Measurements from ENCODE around the gene C9orf50.
A peak's percentile ranks its signal among the peaks of the same experiment; 100 is the strongest.

Gene C9orf50

GRCh38 chr9:129667850-129668249 lies 46.9 kb upstream of the C9orf50 start:
- no peak overlapping the region for H2BK5ac ChIP-seq (ENCODE audit: low read length)
- H3K4ac ChIP-seq (ENCODE audit: low read length), result peak overlapping the region; percentile 10
- no peak for DNase-seq (ENCODE audit: low spot score)
- WGBS, 2 donors (ENCODE audit: extremely low coverage in 2 of 2, insufficient read length in 2 of 2, insufficient replicate concordance in 1 of 2), result no CpG with 5 or more reads among the region's 9 CpGs
- H3K9me3 ChIP-seq (replicated peaks in 1 of 2; ENCODE audit: control insufficient read depth in 2 of 2, insufficient read depth in 1 of 2, low read depth in 1 of 2, low read length in 2 of 2), result no peaks in the 10 kb centered on the region
- H3K18ac ChIP-seq (ENCODE audit: low read length), result peak overlapping the region; percentile 95
- H3K4me3 ChIP-seq (ENCODE audit: low read length in 2 of 2), result no peak overlapping the region
- no peak overlapping the region for H3K4me2 ChIP-seq (ENCODE audit: insufficient read depth, low read length, poor library complexity, severe bottlenecking)
- H3K36me3 ChIP-seq (replicated peaks in 1 of 2; ENCODE audit: control insufficient read depth in 2 of 2, insufficient read depth in 2 of 2, low read length in 2 of 2), result no peaks in the 10 kb centered on the region
- no peak overlapping the region for H3K9ac ChIP-seq (ENCODE audit: low read depth, low read length, poor library complexity)
- no peak overlapping the region for H2AFZ ChIP-seq (ENCODE audit: low read length)
- no peak overlapping the region for H3K23ac ChIP-seq (ENCODE audit: low read depth, low read length, poor library complexity)
- H3K4me1 ChIP-seq (ENCODE audit: control insufficient read depth in 2 of 2, insufficient read depth in 1 of 2, low read depth in 1 of 2, low read length in 2 of 2), result peaks cover 7 to 18% of the 10 kb centered on the region in 2 donors
- no peak overlapping the region for H3K27ac ChIP-seq (replicated peaks; ENCODE audit: low read length)
- peak overlapping the region; percentile 79 for H2AK5ac ChIP-seq (ENCODE audit: low read depth, low read length)
- H4K91ac ChIP-seq (ENCODE audit: low read depth, low read length, poor library complexity), result no peak overlapping the region
- no peaks in the 10 kb centered on the region for H3K79me1 ChIP-seq (ENCODE audit: low read depth, low read length)
- H2BK120ac ChIP-seq (ENCODE audit: low read depth, low read length), result peak overlapping the region; percentile 98
- peak overlapping the region; percentile 81 for H2BK12ac ChIP-seq (ENCODE audit: low read length)
- peaks cover 0 to 80% (median 24%) of the 10 kb centered on the region in 3 experiments for H3K27me3 ChIP-seq (ENCODE audit: control insufficient read depth in 3 of 3, insufficient read depth in 3 of 3, low read depth in 1 of 3, low read length in 3 of 3)
- peak overlapping the region; percentile 96 for H2BK15ac ChIP-seq (ENCODE audit: low read length)
- H3K14ac ChIP-seq (ENCODE audit: low read length), result peak overlapping the region; percentile 95
- H4K8ac ChIP-seq (ENCODE audit: low read depth, low read length), result no peak overlapping the region

GRCh38 chr9:129667378-129667777 lies 46.5 kb upstream of the C9orf50 start:
- H3K23ac ChIP-seq (ENCODE audit: low read depth, low read length, poor library complexity), result no peak overlapping the region
- H3K79me1 ChIP-seq (ENCODE audit: low read depth, low read length), result no peaks in the 10 kb centered on the region
- DNase-seq (ENCODE audit: low spot score), result no peak
- H2BK5ac ChIP-seq (ENCODE audit: low read length), result peak overlapping the region; percentile 61
- H3K36me3 ChIP-seq (replicated peaks in 1 of 2; ENCODE audit: control insufficient read depth in 2 of 2, insufficient read depth in 2 of 2, low read length in 2 of 2), result no peaks in the 10 kb centered on the region
- no peaks in the 10 kb centered on the region for H3K9me3 ChIP-seq (replicated peaks in 1 of 2; ENCODE audit: control insufficient read depth in 2 of 2, insufficient read depth in 1 of 2, low read depth in 1 of 2, low read length in 2 of 2)
- H2BK120ac ChIP-seq (ENCODE audit: low read depth, low read length), result peak overlapping the region; percentile 98
- H2BK15ac ChIP-seq (ENCODE audit: low read length), result peak overlapping the region; percentile 96
- H4K8ac ChIP-seq (ENCODE audit: low read depth, low read length), result no peak overlapping the region
- peak overlapping the region; percentile 63 for H3K14ac ChIP-seq (ENCODE audit: low read length)
- peak overlapping the region; percentile 86 for H3K9ac ChIP-seq (ENCODE audit: low read depth, low read length, poor library complexity)
- no peak overlapping the region for H3K4me2 ChIP-seq (ENCODE audit: insufficient read depth, low read length, poor library complexity, severe bottlenecking)
- WGBS, 2 donors (ENCODE audit: extremely low coverage in 2 of 2, insufficient read length in 2 of 2, insufficient replicate concordance in 1 of 2), result no CpG with 5 or more reads among the region's 11 CpGs
- peak overlapping the region; percentile 95 for H2BK12ac ChIP-seq (ENCODE audit: low read length)
- no peak overlapping the region for H3K4me3 ChIP-seq (ENCODE audit: low read length in 2 of 2)
- no peak overlapping the region for H4K91ac ChIP-seq (ENCODE audit: low read depth, low read length, poor library complexity)
- peak overlapping the region; percentile 99 for H2AK5ac ChIP-seq (ENCODE audit: low read depth, low read length)
- peaks cover 7 to 18% of the 10 kb centered on the region in 2 donors for H3K4me1 ChIP-seq (ENCODE audit: control insufficient read depth in 2 of 2, insufficient read depth in 1 of 2, low read depth in 1 of 2, low read length in 2 of 2)
- H3K18ac ChIP-seq (ENCODE audit: low read length), result peak overlapping the region; percentile 95
- peak overlapping the region; percentile 10 for H3K4ac ChIP-seq (ENCODE audit: low read length)
- no peak overlapping the region for H2AFZ ChIP-seq (ENCODE audit: low read length)
- H3K27me3 ChIP-seq (ENCODE audit: control insufficient read depth in 3 of 3, insufficient read depth in 3 of 3, low read depth in 1 of 3, low read length in 3 of 3), result peaks cover 0 to 80% (median 24%) of the 10 kb centered on the region in 3 experiments
- no peak overlapping the region for H3K27ac ChIP-seq (replicated peaks; ENCODE audit: low read length)

GRCh38 chr9:129666575-129666974 lies 45.7 kb upstream of the C9orf50 start:
- Histone ChIP-seq H3K14ac (ENCODE audit: low read length) (no peak overlapping the region), H3K23ac (ENCODE audit: low read depth, low read length, poor library complexity) (no peak overlapping the region), H3K36me3 (replicated peaks in 1 of 2; ENCODE audit: control insufficient read depth in 2 of 2, insufficient read depth in 2 of 2, low read length in 2 of 2) (no peaks in the 10 kb centered on the region), H2BK12ac (ENCODE audit: low read length) (no peak overlapping the region), H4K91ac (ENCODE audit: low read depth, low read length, poor library complexity) (no peak overlapping the region), H2AFZ (ENCODE audit: low read length) (peak overlapping the region; percentile 29), H2BK15ac (ENCODE audit: low read length) (peak overlapping the region; percentile 96), H3K9me3 (replicated peaks in 1 of 2; ENCODE audit: control insufficient read depth in 2 of 2, insufficient read depth in 1 of 2, low read depth in 1 of 2, low read length in 2 of 2) (no peaks in the 10 kb centered on the region), H3K27ac (replicated peaks; ENCODE audit: low read length) (peak overlapping the region; percentile 19), H2BK120ac (ENCODE audit: low read depth, low read length) (peak overlapping the region; percentile 97), H3K18ac (ENCODE audit: low read length) (peak overlapping the region; percentile 95), H3K27me3 (ENCODE audit: control insufficient read depth in 3 of 3, insufficient read depth in 3 of 3, low read depth in 1 of 3, low read length in 3 of 3) (peaks cover 0 to 75% (median 24%) of the 10 kb centered on the region in 3 experiments), H3K4me3 (ENCODE audit: low read length in 2 of 2) (no peak overlapping the region), H4K8ac (ENCODE audit: low read depth, low read length) (no peak overlapping the region), H3K79me1 (ENCODE audit: low read depth, low read length) (no peaks in the 10 kb centered on the region), H2AK5ac (ENCODE audit: low read depth, low read length) (peak overlapping the region; percentile 99), H2BK5ac (ENCODE audit: low read length) (no peak overlapping the region), H3K4ac (ENCODE audit: low read length) (no peak overlapping the region), H3K9ac (ENCODE audit: low read depth, low read length, poor library complexity) (no peak overlapping the region), H3K4me2 (ENCODE audit: insufficient read depth, low read length, poor library complexity, severe bottlenecking) (peak overlapping the region; percentile 79), H3K4me1 (ENCODE audit: control insufficient read depth in 2 of 2, insufficient read depth in 1 of 2, low read depth in 1 of 2, low read length in 2 of 2) (peaks cover 7 to 18% of the 10 kb centered on the region in 2 donors)
- WGBS, 2 donors (ENCODE audit: extremely low coverage in 2 of 2, insufficient read length in 2 of 2, insufficient replicate concordance in 1 of 2), result no CpG with 5 or more reads among the region's 13 CpGs
- peak; percentile 55 for DNase-seq (ENCODE audit: low spot score)

DNA sequence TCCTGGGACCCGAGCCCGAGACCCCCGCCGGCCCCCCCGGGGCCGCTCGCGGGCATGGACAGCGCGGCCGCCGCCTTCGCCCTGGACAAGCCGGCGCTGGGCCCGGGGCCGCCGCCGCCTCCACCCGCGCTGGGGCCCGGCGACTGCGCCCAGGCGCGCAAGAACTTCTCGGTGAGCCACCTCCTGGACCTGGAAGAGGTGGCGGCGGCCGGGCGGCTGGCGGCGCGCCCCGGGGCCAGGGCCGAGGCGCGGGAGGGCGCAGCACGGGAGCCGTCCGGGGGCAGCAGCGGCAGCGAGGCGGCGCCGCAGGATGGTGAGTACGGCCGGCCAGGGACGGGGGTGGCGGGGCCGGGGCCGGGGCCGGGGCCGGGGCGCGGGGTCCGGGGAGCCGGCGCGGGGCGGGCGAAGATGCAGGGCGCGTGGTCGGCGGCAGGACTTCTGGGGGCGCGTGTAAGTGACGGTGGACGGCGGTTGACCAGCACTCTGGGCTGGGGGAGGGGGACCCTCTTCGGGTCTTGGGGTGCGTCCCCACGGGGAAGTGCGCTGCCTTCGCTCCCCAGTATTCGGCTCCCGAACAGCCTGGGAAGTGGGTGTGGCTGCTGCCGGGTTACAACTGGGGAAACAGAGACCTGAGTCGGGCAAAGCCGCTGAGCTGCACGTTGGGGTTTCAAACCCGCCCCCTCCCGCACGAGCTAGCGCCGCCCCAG lies 45.1 kb upstream of the C9orf50 start:
- WGBS, 2 donors (ENCODE audit: extremely low coverage in 2 of 2, insufficient read length in 2 of 2, insufficient replicate concordance in 1 of 2), result no CpG with 5 or more reads among the region's 88 CpGs

More for the DNA sequence above, 45.1 kb upstream of the C9orf50 start:
- H2AK5ac ChIP-seq (ENCODE audit: low read depth, low read length), result peak overlapping the region; percentile 88
- H2BK120ac ChIP-seq (ENCODE audit: low read depth, low read length), result peak overlapping the region; percentile 97
- H3K9me3 ChIP-seq (replicated peaks in 1 of 2; ENCODE audit: control insufficient read depth in 2 of 2, insufficient read depth in 1 of 2, low read depth in 1 of 2, low read length in 2 of 2), result no peaks in the 10 kb centered on the region
- peak overlapping the region; percentile 93 for H3K18ac ChIP-seq (ENCODE audit: low read length)
- H2BK15ac ChIP-seq (ENCODE audit: low read length), result peak overlapping the region; percentile 60
- no peak overlapping the region for H4K91ac ChIP-seq (ENCODE audit: low read depth, low read length, poor library complexity)
- H3K9ac ChIP-seq (ENCODE audit: low read depth, low read length, poor library complexity), result peak overlapping the region; percentile 67
- peak overlapping the region; percentile 86 for H2AFZ ChIP-seq (ENCODE audit: low read length)
- peak overlapping the region; percentile 17 to 77 for H3K4me3 ChIP-seq (ENCODE audit: low read length in 2 of 2)
- H2BK12ac ChIP-seq (ENCODE audit: low read length), result no peak overlapping the region
- DNase-seq (ENCODE audit: low spot score), result no peak
- H3K23ac ChIP-seq (ENCODE audit: low read depth, low read length, poor library complexity), result no peak overlapping the region
- peaks cover 0 to 74% (median 24%) of the 10 kb centered on the region in 3 experiments for H3K27me3 ChIP-seq (ENCODE audit: control insufficient read depth in 3 of 3, insufficient read depth in 3 of 3, low read depth in 1 of 3, low read length in 3 of 3)
- no peak overlapping the region for H3K4ac ChIP-seq (ENCODE audit: low read length)
- no peak overlapping the region for H3K14ac ChIP-seq (ENCODE audit: low read length)
- no peaks in the 10 kb centered on the region for H3K36me3 ChIP-seq (replicated peaks in 1 of 2; ENCODE audit: control insufficient read depth in 2 of 2, insufficient read depth in 2 of 2, low read length in 2 of 2)
- H3K4me2 ChIP-seq (ENCODE audit: insufficient read depth, low read length, poor library complexity, severe bottlenecking), result peak overlapping the region; percentile 79
- H3K79me1 ChIP-seq (ENCODE audit: low read depth, low read length), result no peaks in the 10 kb centered on the region
- H3K27ac ChIP-seq (replicated peaks; ENCODE audit: low read length), result peak overlapping the region; percentile 27
- peaks cover 7 to 18% of the 10 kb centered on the region in 2 donors for H3K4me1 ChIP-seq (ENCODE audit: control insufficient read depth in 2 of 2, insufficient read depth in 1 of 2, low read depth in 1 of 2, low read length in 2 of 2)
- H2BK5ac ChIP-seq (ENCODE audit: low read length), result no peak overlapping the region
- H4K8ac ChIP-seq (ENCODE audit: low read depth, low read length), result peak overlapping the region; percentile 99
